Upper lobe of right lung (tissue), 1 donor: ENCODE results near the gene COL6A1. TPM values are rescaled to one million over a fixed set of nuclear protein-coding genes. Genes with fewer than 3 reads are reported as not detected.
"Not testable (repeated sequence)": the region's sequence is repeated elsewhere in the genome, so short reads cannot be mapped to it uniquely, and the experiment has no call there.

Experiments
- ATAC-seq: fragments of 200-7000 bp; cut with Tn5 transposase; one replicate; pipeline ENCODE4 v1.9.1; 2020; ENCODE audit warnings: mild to moderate bottlenecking, moderate library complexity
- DNase-seq: peaks from one replicate; pipeline ENCODE4 v3.0.0-alpha.2; 2020
- H3K27ac ChIP-seq: fragments of 200-600 bp; one replicate; pipeline ENCODE4 v1.8.0; 2022
- H3K27me3 ChIP-seq: fragments of 200-600 bp; one replicate; pipeline ENCODE4 v1.8.0; 2022; ENCODE audit warnings: mild to moderate bottlenecking
- H3K36me3 ChIP-seq: fragments of 200-600 bp; one replicate; pipeline ENCODE4 v1.8.0; 2022
- H3K4me1 ChIP-seq: fragments of 200-600 bp; one replicate; pipeline ENCODE4 v1.8.0; 2022
- H3K4me3 ChIP-seq: fragments of 200-600 bp; one replicate; pipeline ENCODE4 v1.8.0; 2022; ENCODE audit warnings: mild to moderate bottlenecking
- H3K9me3 ChIP-seq: fragments of 200-600 bp; one replicate; pipeline ENCODE4 v1.8.0; 2022
- CTCF ChIP-seq: fragments of 200-600 bp; IDR thresholded peaks from one replicate; pipeline ENCODE4 v1.8.0; 2022; ENCODE audit warnings: antibody characterized with exemption
- intact Hi-C: fragments of 100-400 bp; cut with DNase I; formaldehyde crosslinking; loops from one replicate; pipeline ENCODE4 v1.11.0; 2022
- total RNA-seq: library from RNA; stranded (reverse); fragmentation: NEBNext Ultra II Directional; extraction: Animal tissue kit (Norgen Biotek cat#: 25700); gene quantifications from one replicate; pipeline ENCODE4 v1.2.1, GENCODE V29; 2021
- donor health status: DM: no; HTN: yes; CAD: no; lungs with severe emphysema.

COL6A1 gene
- total RNA-seq, 1 donor from 2014 or later = 175 TPM

GRCh38 chr21:45959779-45960390 lies 21.7 kb upstream of the COL6A1 start:
- H3K36me3 ChIP-seq = no peaks in the 10 kb centered on the region
- H3K4me1 ChIP-seq = peaks cover 14% of the 10 kb centered on the region
- no peak for TF ChIP-seq CTCF
- no peak overlapping the region for H3K4me3 ChIP-seq
- H3K27ac ChIP-seq = peak overlapping the region; percentile 66
- no peaks in the 10 kb centered on the region for H3K9me3 ChIP-seq
- DNase-seq = no peak
- intact Hi-C loops = no loop called here
- ATAC-seq = no peak
- peaks cover 4% of the 10 kb centered on the region for H3K27me3 ChIP-seq

GRCh38 chr21:45961408-45961807 lies 20.2 kb upstream of the COL6A1 start:
- ATAC-seq, H3K9me3 ChIP-seq, H3K4me3 ChIP-seq, H3K27ac ChIP-seq, DNase-seq, H3K36me3 ChIP-seq, H3K27me3 ChIP-seq, intact Hi-C loops: not testable (repeated sequence)
- peaks cover 14% of the 10 kb centered on the region for H3K4me1 ChIP-seq

GRCh38 chr21:45962531-45963231 lies 18.9 kb upstream of the COL6A1 start:
- ATAC-seq = no peak
- no peaks in the 10 kb centered on the region for H3K36me3 ChIP-seq
- no peak overlapping the region for H3K27ac ChIP-seq
- no peaks in the 10 kb centered on the region for H3K9me3 ChIP-seq
- intact Hi-C loops = no loop called here
- DNase-seq = no peak
- TF ChIP-seq CTCF = no peak
- peaks cover 4% of the 10 kb centered on the region for H3K27me3 ChIP-seq
- H3K4me1 ChIP-seq = peaks cover 14% of the 10 kb centered on the region
- no peak overlapping the region for H3K4me3 ChIP-seq

GRCh38 chr21:45963232-45963570 lies 18.4 kb upstream of the COL6A1 start:
- TF ChIP-seq CTCF = no peak
- ATAC-seq = no peak

GRCh38 chr21:45964649-45965048 lies 16.9 kb upstream of the COL6A1 start:
- ATAC-seq = no peak

More at GRCh38 chr21:45963232-45963570, 18.4 kb upstream of the COL6A1 start:
- H3K27me3 ChIP-seq = peaks cover 4% of the 10 kb centered on the region
- no peak overlapping the region for H3K27ac ChIP-seq
- H3K9me3 ChIP-seq = no peaks in the 10 kb centered on the region
- DNase-seq = no peak
- H3K36me3 ChIP-seq = no peaks in the 10 kb centered on the region
- intact Hi-C loops = no loop called here
- peaks cover 14% of the 10 kb centered on the region for H3K4me1 ChIP-seq
- H3K4me3 ChIP-seq = no peak overlapping the region

More at GRCh38 chr21:45964649-45965048, 16.9 kb upstream of the COL6A1 start:
- Histone ChIP-seq H3K9me3 (no peaks in the 10 kb centered on the region), H3K4me1 (peaks cover 7% of the 10 kb centered on the region), H3K27ac (no peak overlapping the region), H3K4me3 (no peak overlapping the region), H3K27me3 (peaks cover 4% of the 10 kb centered on the region), H3K36me3 (no peaks in the 10 kb centered on the region)
- DNase-seq = no peak
- intact Hi-C loops = no loop called here
- no peak for TF ChIP-seq CTCF
